ENCODE measurements around the gene SALL3.
A peak's percentile ranks its signal among the peaks of the same experiment; 100 is the strongest.

The SALL3 gene

GRCh38 chr18:78981394-78981831 is 1.8 kb downstream of the SALL3 start:
- no peak for DNase-seq

DNA sequence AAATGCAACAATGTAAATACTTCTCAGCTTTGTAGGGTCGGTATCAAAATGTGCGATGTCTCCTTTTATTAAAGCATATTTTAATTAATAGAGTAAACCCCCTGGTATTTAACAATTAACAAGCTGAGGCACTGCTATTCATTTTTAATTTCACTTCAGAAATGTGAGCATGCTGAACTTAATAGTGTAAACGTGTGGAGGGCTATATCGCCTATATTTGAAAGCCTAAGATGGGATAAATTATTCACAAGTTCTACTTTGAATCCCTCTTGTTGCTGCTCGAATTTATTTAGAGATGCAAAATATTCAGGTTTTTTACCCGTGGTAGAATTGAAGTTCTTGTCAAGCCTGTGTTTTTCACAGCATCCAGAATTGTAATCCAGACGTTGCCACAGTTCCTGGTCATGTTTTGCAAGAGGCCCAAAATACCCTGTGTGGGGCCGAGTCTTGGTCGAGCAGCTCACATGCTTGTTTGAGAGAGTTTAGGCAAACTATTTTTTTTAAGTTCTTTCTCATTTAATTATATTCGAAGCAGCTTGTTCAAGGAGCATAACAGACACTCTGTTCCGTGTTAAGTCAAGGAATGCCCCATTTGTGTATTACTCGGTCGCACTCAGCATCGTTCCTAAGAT is 2.5 kb downstream of the SALL3 start:
- no peak for DNase-seq

DNA sequence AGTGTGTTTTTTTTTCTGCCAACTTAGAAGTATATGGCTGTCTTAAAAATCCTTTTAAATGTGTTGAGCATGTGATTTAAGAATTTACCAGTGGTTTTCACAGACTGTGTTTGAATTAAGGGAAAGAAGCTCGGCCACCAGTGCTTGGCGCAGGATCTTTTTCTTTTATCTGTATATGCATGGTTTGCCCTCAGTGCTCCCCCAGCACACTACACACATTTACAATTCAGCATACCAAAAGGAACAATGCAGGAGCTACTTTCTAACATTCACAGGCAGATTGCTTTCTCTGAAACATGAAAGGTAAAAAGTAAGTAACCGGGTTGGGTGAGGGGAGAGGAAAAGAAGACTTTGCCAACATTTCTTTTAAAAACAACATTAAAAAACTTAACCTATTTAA is 3.9 kb downstream of the SALL3 start:
- no peak for DNase-seq

DNA sequence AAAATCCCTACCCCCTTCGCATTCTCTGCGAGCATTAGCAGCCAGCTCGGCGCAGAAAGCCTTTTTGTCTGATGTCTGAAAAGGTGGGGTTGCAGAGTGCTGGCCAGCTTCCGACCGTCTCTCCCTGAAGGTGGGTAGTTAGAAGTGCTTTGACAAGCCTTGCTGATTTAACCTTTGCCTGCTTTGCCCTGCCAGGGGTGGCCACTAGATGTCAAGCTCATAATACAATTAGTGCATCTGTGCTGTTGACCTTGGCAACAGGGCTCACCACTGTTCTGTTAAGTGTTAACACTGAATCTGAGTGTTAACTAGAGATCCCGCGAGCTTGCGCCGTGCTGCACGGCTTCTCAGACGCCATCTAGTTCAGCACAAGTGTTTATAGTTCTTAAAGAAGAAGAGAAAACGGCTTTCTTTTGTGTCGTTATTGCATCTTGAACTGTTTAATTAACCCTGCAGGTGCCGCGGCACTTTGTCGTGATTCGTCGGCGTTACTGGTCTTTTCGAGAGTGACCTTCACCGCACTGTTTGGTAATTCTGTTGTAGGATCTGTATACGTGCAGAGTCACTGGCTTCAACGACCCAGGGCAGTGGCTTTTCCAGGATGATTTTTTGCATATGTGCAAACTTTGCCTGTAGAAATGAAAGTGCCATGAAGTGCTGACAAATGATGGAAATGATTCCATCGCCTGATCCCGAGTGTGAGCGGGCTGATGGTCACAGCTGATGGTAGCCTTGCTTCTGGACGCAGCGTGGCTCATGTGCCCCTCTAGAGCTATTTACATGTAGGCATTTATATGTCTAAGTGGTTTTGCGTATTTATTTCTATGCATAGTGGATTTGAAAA is 5.5 kb downstream of the SALL3 start:
- peak; percentile 12 for DNase-seq

GRCh38 chr18:78986018-78986481 is 6.4 kb downstream of the SALL3 start:
- no peak for DNase-seq

- DNase-seq = no peak
Observed at GRCh38 chr18:78991446-78991845, 11.8 kb downstream of the SALL3 start.

- no peak for DNase-seq
Observed at GRCh38 chr18:78992041-78993011, 12.7 kb downstream of the SALL3 start.

- no peak for DNase-seq
Observed at GRCh38 chr18:78993014-78993926, 13.7 kb downstream of the SALL3 start.

GRCh38 chr18:78994000-78994399 is 14.4 kb downstream of the SALL3 start:
- no peak for DNase-seq

DNA sequence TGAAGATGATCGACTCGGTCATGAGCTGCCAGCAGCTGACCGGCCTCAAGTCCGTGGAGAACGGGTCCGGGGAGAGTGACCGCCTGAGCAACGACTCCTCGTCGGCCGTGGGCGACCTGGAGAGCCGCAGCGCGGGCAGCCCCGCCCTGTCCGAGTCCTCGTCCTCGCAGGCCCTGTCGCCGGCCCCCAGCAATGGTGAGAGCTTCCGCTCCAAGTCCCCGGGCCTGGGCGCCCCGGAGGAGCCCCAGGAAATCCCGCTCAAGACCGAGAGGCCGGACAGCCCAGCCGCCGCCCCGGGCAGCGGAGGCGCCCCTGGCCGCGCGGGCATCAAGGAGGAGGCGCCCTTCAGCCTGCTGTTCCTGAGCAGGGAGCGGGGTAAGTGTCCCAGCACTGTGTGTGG is 14.9 kb downstream of the SALL3 start:
- no peak for DNase-seq

GRCh38 chr18:78994977-78995582 is 15.5 kb downstream of the SALL3 start:
- DNase-seq = no peak

DNA sequence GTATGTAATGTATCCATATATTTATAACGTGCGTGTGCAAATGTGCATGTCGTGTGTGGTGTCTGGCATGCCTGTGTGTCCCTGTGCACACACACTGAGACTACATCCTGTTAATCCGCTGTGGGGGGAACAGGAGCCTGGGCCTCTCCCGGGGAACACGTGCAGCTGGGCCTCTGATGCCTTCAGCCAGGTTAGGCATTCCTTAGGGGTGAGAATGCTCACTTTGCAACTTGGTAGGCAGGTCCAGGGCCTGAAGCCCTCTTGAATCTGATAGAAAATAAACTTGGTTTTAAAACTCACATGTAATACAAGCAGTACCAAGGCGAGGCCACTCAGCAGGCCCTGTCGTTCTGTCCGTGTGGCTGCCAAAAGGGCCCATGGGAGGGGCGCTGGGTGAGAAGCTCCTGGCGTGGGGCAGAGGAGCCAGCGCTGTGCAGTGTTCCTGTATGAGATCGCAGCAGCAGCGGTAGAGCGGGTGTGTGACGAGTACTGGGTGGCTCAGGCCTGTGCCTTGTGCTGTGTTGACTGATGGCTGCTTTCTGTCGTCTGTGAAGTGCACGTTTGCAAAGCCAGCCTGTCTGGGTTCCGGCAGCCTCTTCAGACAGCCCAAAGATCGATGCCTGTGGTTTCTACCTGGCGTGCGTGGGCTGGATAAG is 16.2 kb downstream of the SALL3 start:
- no peak for DNase-seq

DNA sequence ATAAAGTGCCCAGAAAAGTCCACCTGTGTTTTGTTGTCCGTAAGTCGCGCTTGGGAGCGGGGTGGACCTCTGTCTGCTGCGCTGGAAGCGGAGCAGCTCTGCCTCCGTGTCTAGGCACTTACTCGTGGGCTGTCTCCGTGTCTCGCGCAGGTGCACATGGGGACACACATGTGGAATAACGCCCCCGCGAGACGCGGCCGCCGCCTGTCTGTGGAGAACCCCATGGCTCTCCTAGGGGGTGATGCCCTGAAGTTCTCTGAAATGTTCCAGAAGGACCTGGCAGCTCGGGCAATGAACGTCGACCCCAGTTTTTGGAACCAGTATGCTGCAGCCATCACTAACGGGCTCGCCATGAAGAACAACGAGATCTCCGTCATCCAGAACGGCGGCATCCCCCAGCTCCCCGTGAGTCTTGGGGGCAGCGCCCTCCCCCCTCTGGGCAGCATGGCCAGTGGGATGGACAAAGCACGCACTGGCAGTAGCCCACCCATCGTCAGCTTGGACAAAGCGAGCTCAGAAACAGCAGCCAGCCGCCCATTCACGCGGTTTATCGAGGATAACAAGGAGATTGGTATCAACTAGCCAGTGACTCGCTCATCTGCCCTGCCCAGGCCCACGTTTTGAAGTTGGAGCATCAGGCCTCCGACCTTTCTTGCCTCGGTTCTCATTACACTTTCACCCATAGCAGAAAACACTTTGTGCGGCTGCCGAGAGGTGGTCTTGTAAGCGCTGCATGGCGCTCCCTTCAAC is 17.3 kb downstream of the SALL3 start:
- DNase-seq = no peak

DNA sequence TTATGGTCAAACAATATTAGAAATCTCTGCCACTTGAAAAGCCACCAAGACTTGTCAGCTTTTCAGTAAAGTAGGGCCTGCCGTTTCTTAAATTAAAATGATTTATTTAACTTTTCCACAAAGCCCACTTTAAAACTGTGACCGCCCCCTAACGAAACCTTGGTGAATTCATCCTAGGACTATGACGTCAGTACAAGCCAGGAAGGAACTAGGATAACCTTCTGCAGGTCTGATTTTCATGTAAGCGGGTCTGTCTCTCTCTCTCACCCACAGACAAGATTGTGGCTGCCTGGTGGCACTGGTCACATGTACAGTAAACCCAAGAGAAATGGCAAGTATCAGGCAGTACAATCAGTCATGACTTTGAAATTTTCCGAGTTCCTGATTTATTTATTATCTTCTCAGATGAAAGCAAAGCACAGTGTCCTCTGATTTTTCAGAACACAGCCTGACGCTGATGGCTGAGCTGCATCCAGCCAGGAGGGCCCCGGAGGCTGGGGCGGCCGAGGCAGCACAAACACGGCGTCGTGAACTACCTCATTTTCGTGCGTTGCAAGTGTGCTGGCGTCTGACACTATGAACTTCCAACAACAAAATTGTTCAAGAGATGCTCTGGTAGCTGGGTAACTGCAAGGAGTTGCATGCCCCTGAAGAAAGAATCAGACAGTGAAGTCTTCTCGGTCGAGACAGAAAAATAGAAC is 18.9 kb downstream of the SALL3 start:
- DNase-seq = no peak

- no peak for DNase-seq
Observed at GRCh38 chr18:78999939-79000338, 20.3 kb downstream of the SALL3 start.

GRCh38 chr18:79000997-79001396 is 21.4 kb downstream of the SALL3 start:
- no peak for DNase-seq

DNA sequence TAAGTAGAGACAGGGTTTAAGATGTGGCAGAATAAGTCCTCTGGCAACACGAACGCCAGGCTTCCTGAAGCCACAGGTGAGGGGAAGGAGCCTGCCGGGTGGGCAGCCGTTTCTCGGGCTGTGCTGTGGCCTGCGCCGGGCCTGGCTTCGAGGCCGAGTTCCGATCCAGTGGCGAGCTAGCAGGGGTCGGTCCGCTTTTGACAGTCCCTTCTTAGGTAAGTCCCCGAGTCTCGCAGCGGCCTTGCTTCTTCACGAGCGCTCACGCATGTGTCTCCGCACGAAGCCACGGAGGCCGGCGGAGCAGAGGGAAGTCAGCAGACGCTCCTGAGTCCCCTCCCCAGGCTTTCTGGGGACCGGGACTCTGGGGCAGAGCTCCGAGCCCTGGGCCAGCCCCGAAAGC is 26.0 kb downstream of the SALL3 start:
- no peak for DNase-seq

- DNase-seq = no peak
Observed at GRCh38 chr18:79006106-79006795, 26.6 kb downstream of the SALL3 start.

GRCh38 chr18:79007440-79007839 is 27.8 kb downstream of the SALL3 start:
- no peak for DNase-seq
